HG03135 (cell line): ENCODE data around the gene ATP5F1E.
"Not testable (repeated sequence)": the region's sequence is repeated elsewhere in the genome, so short reads cannot be mapped to it uniquely, and the experiment has no call there.

Experiments
- ATAC-seq: cut with Tn5 transposase; IDR thresholded peaks from one replicate; pipeline ENCODE4 v1.9.1; 2021; ENCODE audit warnings: mild to moderate bottlenecking, moderate library complexity; ENCODE audit not compliant: unreplicated experiment

ATP5F1E gene

GRCh38 chr20:59043698-59044097 is 11.6 kb upstream of the ATP5F1E start:
- ATAC-seq: no peak

GRCh38 chr20:59042796-59043631 is 10.9 kb upstream of the ATP5F1E start:
- ATAC-seq: peak; percentile 94

- peak; percentile 19 for ATAC-seq
Observed at GRCh38 chr20:59042151-59042795, 10.1 kb upstream of the ATP5F1E start, which contains the start of gene PRELID3B. PRELID3B (minus strand) TSS chr20:59042786; CDS start chr20:59042730, 56 bp downstream.

- ATAC-seq: not testable (repeated sequence)
Observed at GRCh38 chr20:59041487-59041886, 9.4 kb upstream of the ATP5F1E start.

- no peak for ATAC-seq
Observed at GRCh38 chr20:59040667-59041066, 8.5 kb upstream of the ATP5F1E start.

- ATAC-seq: no peak
Observed at GRCh38 chr20:59039233-59039632, 7.1 kb upstream of the ATP5F1E start.

- no peak for ATAC-seq
Observed at GRCh38 chr20:59037386-59037785, 5.3 kb upstream of the ATP5F1E start.

- ATAC-seq: no peak
Observed at GRCh38 chr20:59035381-59035780, 3.2 kb upstream of the ATP5F1E start.

- ATAC-seq: no peak
Observed at GRCh38 chr20:59033616-59034165, 1.6 kb upstream of the ATP5F1E start.

GRCh38 chr20:59033093-59033492 is 958 bp upstream of the ATP5F1E start:
- no peak for ATAC-seq

GRCh38 chr20:59032713-59033059 is 551 bp upstream of the ATP5F1E start:
- peak; percentile 45 for ATAC-seq

GRCh38 chr20:59031564-59032022 is 542 bp downstream of the ATP5F1E start:
- no peak for ATAC-seq

- no peak for ATAC-seq
Observed at GRCh38 chr20:59030911-59031563, 1.1 kb downstream of the ATP5F1E start.

- no peak for ATAC-seq
Observed at GRCh38 chr20:59028812-59029211, 3.3 kb downstream of the ATP5F1E start.

- ATAC-seq: no peak
Observed at GRCh38 chr20:59027741-59028320, 4.3 kb downstream of the ATP5F1E start.

GRCh38 chr20:59026904-59027740 is 5.0 kb downstream of the ATP5F1E start:
- ATAC-seq: no peak

GRCh38 chr20:59025511-59025910 is 6.6 kb downstream of the ATP5F1E start:
- no peak for ATAC-seq

- no peak for ATAC-seq
Observed at GRCh38 chr20:59025086-59025485, 7.0 kb downstream of the ATP5F1E start.

GRCh38 chr20:59024111-59024530 is 8.0 kb downstream of the ATP5F1E start:
- ATAC-seq: no peak

GRCh38 chr20:59023616-59024015 is 8.5 kb downstream of the ATP5F1E start:
- ATAC-seq: no peak
